Stimulated activated CD8-positive, alpha-beta memory T cell treated with anti-CD3 and anti-CD28 coated beads, Interleukin-15, amount 100 ng/mL, for 4 hours (primary cell): ENCODE results near the gene AQP5.
"Not testable (repeated sequence)": the region's sequence is repeated elsewhere in the genome, so short reads cannot be mapped to it uniquely, and the experiment has no call there.

Experiments used
- DNase-seq, 2 donors: peaks; one replicate each; pipeline ENCODE4 v3.0.0-alpha.2; 2020; ENCODE audit warnings: low read depth in 2 of 2

The AQP5 gene

DNA sequence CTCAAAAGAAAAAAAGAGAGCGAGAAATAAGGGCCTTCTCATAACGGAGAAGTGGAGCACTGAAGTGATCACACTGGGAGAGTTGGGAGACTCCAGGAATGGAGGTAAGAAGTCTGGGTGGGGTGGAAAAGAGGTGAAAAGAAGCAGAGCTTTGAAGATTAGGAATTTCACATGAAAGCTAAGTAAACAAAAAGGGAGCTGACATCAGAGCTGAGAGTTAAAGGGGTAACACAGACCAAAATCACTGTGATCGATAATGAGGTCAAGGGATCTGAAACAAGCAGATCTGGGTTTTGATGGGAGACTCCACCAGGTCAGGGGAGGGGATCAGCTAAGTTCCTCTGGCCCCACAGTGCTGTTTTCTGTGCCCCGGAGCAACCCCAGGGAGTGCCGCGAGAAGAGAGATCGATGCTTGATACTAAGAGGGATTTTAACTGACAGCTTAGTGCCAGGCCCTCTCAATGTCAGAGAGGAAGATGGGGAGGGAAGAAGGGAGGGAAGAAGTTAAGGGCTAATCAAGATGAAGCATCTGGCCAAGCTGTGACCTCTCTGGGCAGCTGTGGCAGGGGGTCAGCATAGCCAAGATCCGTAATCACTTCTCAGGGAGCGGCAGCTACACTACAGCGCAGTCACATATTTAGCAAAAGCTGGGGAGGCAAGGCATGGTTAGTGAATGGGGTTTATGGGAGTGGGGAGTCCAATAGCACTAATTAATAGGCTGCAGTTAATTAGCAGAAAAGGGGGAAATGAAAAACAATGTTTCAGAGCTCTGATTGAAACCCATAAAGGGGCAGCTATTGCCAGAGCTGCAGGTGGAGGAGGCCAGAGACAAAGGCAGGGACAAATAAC, 19.1 kb downstream of the AQP5 start:
- no peak for DNase-seq

DNA sequence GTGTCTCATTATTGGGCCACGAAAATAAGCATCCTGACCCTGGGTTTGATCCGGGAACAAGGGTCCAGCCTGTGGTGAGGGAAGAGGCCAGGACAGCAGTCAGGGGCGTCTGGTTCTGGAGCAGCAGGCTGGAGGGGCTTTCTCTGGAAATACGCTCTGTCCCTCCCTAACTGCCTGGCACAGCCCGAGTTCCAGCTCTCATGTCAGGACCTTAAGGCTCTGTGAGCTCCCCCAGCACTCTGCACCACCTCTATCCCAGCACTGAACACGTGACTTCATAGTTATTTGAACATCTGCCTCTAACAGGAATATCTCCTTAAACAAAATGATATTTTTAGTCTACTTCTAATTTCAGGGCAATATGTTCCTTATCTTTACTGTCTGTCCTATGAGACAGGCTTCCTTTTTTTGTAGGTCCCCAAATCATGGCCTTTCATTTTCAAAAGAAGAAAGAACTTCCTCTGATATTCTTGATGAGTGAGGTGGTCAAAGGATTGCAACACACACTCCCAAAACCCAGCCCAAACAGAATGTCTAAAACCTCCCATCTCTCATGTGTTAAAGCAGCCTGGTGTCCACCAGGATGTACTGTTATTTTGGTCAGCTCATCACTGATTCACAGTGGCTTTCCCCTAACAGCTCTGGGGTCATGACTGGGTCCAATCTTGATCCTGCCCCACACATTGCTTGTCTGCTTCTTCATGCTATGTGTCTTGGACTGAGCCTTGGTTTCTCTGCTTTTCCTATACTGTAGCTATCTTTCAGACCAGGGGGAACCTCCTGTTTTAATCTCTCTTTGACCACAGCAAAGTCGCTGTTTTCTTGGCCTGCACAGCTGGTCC, 20.8 kb downstream of the AQP5 start:
- DNase-seq: no peak

DNA sequence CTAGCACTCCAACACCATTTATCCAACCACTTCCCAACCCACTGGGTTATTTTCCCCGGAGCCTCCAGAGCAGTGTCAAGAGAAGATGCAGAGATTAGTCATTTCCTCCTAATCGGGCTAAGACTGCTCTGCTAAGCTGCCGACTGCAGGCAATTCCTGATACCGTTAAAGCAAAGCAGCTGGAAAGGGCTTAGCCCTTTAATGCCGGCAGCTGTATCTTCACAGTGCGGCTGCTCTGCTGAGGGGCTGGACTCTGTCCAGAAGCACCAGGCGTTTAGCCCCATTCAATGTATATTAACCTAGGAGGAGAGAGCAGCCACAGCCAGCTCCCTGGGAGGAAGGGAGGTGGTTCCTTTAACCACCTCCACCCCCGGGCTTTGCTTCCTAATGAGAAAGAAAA, 22.2 kb downstream of the AQP5 start:
- DNase-seq: no peak

DNA sequence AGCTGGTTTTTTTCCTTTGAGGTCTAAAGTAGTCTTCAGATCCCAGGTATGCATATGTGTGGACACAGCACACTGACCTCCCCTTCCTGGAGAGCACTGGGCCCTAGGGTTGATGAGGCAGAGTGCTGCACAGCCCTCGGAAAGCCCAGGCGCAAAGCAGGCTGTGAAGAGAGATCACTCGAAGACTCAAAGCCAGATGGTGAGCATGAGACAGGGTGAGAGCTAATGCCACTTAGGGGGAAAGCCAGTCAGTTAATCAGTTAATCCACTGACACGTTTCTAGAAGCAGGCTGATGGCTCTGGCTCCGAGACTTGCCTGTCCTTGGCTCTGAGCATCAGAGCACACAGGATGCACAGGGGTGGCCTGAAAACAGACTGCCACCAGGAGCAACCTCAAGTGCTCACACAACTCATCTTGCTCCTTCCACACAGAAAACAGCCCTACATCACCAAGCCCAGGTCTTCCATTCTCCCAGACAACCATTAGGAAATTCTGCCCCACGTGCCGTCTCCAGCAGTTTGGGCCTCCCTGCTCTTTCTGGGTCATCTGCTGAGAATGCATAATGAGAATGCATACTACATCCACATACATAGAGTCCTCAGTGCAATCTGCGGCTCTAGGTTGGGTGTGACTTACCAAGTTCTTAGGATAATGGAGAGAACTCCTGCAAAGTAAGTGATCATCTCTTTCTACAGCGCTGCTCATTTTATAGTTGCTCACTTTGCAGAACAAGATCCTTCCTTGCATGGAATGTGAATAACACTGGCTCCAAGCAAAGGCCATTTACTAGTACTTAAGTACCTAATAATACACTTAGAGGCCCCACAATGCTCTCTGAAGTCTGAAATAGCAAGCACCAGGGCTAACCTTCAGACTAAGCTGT, 23.0 kb downstream of the AQP5 start:
- DNase-seq: no peak

DNA sequence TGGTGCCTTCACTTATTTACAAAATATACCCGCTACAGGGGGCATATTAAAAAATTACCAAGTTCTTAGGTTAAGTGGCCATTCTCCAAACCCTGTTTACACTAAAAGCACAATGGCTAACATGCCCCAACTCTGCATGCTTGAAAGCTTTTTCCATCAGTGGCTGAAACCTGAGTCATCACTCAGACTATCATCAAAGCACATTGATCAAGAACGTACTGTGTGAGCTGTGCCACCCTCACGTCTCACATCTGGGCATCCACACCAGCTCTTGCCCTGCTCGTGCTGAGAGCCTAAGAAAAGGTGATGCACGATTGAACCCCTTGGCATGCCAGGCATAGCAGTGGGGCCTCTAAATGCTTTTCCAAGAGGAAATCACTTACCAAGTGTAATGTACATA, 24.3 kb downstream of the AQP5 start:
- DNase-seq: no peak

DNA sequence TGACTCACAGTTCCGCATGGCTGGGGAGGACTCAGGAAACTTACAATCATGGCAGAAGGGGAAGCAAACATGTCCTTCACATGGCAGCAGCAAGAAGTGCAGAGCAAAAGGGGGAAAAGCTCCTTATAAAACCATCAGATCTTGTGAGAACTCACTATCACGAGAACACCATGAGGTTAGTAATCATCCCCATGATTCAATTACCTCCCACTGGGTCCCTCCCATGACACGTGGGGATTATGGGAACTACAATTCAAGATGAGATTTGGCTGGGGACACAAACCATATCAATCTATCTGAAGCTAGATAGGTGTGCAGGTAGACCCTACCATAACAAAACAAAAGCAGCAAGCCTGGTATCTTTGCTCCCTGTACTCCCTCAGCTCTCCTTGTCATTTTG, 24.8 kb downstream of the AQP5 start:
- DNase-seq: not testable (repeated sequence)

DNA sequence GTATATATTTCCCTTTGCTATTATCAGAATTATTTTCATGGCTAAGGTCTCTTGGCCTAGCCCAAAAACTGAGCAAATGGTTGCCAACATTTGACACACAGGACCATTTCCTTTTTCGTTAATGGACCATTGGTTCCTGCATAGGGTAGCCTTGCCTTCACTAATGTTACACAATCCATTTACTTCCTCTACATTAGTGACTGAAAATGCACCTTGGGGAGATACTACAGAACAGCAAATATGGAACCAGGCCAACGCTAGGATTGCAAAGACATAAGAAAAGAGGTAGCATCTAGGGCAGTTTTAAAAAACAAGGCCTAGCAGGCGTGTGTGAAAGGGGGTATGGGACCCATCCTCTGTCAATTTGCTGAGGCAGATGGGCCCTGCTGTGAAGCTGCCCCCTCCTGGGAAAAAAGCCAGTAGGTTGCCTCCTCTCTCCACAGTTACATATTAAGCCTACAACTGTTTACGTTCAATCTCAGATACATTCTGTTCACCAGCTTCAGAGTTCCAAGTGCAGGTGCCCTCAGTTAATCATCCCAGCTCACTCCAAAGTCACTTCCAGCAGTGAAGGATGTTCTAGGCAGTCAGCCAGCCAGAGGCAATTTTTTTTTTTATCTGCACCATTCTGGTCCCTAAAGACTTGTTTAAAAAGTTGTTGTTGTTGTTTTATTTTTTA, 26.1 kb downstream of the AQP5 start:
- no peak for DNase-seq

DNA sequence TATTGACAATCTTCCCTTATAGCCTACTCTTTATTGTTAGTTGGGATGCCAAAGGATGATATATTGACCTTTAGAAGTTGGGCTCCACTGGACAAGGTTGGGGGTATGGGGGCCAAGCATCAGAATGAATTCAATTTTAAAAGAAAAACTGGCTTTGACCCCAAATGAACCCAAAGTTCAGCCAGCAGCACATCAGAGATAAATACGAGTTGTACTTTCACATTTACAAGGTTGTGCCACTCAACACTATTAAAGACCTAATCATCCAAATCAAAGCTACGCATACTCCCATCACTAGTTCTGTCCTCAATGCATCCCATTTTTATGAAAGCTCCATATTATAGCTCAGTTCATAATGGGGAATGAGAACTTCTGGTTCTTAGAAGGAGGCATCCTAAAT, 27.7 kb downstream of the AQP5 start:
- not testable (repeated sequence) for DNase-seq

DNA sequence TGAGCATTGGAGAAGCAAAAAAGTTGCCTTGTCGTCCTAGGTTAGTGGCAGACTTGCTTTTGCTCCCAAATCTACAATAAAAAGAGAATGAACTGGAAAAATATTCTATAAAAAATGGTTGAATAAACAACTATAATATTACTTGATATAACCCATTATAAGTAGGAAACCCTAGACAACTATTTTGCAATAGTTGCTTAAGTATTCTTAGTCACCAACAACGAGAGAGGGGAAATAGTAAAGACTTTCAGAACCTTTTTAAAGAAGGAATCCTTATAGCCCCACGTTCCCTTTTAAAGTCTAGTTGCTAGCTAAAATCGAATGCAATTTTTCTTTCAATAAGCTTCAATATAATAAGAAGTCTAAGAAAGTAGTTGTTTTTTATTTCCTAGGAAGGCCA, 28.6 kb downstream of the AQP5 start:
- DNase-seq: no peak

DNA sequence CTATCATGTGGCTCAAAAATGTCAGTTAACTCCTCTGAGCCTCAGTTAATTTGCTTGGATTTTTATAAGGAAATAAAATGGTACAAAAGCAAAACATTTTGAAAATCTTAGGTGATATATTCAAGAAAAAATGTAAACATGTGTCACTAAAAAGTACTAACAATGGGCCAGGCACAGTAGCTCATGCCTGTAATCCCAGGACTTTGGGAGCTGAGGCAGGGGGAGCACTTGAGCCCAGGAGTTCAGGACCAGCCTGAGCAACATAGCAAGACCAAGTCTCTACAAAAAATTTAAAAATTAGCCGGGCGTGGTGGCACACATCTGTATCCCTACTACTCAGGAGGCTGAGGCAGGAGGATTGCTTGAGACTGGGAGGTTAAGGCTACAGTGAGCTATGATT, 36.8 kb downstream of the AQP5 start:
- DNase-seq: no peak

DNA sequence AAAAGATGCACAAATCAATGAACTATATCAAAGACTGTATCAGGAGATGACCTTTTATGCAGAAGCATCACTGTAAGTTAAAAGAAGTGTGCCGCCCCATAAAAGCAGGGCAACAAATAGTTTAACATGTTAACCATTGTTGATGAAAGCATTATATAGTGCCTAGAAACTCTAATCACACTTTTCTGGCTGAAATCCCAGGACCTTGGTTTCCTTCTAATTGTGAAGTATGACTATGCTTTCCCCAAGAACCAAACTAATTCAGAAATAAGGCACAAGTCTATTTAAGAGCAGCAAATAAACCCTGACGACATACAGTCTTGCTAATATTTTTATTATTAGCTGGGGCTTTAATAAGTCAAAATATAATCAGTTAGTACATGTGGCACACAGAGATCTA, 41.9 kb downstream of the AQP5 start:
- no peak for DNase-seq

DNA sequence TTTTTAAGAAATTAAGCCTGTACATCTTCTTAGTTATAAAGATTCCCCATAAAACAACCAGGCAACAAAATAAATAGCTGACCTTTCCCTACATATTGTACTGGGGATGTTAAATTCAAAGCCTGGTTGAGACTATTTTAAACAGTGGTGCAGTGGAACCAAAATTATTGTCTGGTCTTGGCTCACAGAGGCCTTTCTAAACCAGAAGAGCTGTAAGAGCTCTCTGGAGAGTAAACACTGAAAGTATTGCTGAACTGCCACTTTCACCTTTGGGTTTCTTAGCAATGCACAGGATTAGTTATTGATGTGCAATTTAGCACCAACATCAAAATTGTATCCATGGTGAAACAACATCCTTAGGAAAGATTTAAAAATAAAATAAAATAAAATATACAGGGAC, 43.0 kb downstream of the AQP5 start:
- DNase-seq: no peak

DNA sequence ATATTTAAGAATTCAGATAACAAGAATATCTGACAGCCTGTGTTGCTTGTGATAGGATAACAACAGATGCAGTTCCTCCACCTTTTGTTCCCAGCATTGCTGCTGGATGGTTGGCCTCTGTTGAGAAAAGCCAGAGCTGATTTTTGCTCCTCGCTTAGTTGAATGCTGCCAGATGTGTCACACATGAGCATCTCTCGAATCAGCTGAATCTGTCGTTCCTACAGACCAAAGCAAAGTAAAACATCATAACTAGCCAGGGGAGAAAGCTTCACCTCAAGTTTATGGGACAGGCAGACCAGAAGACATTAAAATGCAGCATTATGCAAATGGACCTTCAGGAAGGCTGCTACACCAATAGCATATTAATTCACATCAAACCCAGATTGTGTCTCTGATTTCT, 43.5 kb downstream of the AQP5 start:
- no peak for DNase-seq

DNA sequence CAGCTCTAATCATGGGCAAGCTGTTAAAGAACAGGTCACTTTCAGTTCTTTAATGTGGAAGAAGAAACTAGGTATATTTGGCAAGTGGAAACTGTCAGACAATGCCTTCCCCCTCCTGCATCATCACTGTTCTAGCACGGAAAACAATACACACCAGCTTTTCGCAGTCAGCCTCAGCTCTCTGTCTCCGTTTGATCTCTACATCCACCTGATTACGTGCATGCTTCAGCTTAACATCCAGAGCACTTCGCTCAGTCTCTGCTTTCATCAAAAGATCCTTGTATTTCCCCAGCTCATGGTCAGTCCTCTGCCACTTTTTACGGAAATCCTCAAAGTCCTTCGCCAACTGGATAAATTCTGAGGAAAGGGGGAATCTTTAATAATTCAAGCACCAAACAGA, 44.6 kb downstream of the AQP5 start:
- DNase-seq: no peak

DNA sequence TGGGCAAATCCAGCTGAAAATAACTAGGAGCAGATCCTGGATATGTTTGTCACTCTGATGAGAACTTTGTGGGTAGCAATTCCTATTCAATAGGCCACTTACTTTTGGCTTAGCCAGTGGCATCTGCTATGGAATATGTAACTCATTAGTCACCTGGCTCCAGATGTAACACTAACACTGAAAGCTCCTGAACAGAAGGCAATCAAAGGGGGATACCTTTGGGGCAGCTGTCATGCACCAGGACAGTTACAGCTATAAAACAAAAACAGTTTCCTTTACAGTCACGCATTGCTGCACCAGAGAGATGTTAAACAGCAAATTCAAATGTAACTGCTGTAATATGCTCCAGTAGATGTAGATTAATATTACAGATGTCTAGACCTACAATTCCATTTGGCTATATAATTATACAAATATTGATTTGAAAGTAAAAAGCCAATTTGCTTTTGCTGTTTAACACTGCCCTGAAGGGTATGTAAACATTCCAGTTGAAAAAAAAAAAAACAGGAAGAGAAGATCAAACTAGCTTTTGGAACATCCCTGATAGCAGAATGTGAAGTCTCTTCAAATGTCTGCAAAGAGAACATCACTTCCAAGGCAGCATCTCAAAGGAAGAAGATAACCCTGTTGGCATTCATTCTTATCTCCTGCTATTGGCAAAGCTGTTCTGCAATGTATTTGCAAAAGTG, 45.2 kb downstream of the AQP5 start:
- DNase-seq: no peak

DNA sequence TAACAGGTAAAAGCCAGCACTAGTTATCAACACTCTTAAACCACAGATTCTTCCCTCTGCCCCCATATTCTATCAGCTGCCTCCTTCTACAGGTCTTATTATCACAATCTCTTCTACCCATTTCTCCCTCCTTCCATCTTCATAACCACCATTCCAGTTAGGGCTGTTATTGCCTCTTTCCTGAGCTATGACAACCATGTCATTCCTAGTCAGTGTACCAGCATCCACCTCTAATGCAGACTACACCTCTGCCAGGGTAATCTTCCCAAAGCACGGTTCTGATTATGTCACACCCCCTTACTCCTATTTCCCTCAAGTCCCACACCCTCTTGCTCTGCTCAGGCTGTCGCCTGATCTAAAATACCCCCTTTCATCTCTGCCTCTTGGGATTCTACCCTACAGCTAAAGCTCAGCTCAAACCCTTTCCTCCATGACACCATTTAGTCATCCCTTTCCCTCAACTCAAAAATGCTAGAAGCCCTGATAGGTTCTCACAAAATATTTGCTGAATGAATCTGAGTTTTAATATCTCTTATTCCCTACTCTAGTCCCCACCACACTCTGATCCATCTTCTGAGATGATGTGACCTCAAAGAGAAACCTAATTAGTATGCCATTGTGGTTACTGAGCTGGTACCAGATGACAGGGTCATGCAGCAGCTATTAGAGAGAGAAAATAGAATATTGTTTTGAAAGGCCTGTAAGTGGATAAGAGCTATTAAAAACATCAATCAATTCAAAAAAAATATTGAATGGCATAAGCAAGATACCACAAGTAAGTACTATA, 51.9 kb downstream of the AQP5 start:
- no peak for DNase-seq

DNA sequence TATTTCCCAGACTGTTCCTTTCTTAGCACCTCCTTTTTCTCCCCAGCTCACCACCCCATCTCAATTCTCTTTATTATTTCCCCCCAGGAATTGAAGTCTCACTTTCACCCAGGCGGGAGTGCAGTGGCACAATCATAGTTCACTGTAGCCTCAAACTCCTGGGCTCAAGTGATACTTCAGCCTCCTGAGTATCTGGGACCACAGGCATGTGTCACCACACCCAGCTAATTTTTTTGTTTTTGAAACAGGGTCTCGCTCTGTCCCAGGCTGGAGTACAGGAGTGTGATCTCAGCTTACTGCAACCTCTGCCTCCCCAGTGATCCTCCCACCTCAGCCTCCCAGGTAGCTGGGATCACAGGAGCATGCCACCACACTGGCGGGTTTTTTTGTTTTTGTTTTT, 52.7 kb downstream of the AQP5 start:
- DNase-seq: no peak
